Hepatocyte (in vitro differentiated cells): ENCODE results near the gene GJA10.

Experiments
- EZH2 ChIP-seq: fragments of 200-600 bp; sonication (generic); IDR thresholded peaks from 2 replicates; pipeline ENCODE4 v1.6.1; 2016; ENCODE audit warnings: antibody characterized with exemption, mild to moderate bottlenecking, borderline replicate concordance
- EZH2phosphoT487 ChIP-seq: fragments of 200-600 bp; sonication (generic); IDR thresholded peaks from one replicate; pipeline ENCODE4 v1.6.1; 2018; ENCODE audit warnings: antibody characterized with exemption, mild to moderate bottlenecking, low read depth, moderate library complexity; ENCODE audit not compliant: unreplicated experiment, severe bottlenecking
- TF ChIP-seq, protein P1 (sequence below): fragments of 200-600 bp; sonication (generic); IDR thresholded peaks from 2 replicates; pipeline ENCODE4 v1.5.1; 2016; ENCODE audit warnings: antibody characterized with exemption, mild to moderate bottlenecking; ENCODE audit not compliant: poor library complexity

DNA sequence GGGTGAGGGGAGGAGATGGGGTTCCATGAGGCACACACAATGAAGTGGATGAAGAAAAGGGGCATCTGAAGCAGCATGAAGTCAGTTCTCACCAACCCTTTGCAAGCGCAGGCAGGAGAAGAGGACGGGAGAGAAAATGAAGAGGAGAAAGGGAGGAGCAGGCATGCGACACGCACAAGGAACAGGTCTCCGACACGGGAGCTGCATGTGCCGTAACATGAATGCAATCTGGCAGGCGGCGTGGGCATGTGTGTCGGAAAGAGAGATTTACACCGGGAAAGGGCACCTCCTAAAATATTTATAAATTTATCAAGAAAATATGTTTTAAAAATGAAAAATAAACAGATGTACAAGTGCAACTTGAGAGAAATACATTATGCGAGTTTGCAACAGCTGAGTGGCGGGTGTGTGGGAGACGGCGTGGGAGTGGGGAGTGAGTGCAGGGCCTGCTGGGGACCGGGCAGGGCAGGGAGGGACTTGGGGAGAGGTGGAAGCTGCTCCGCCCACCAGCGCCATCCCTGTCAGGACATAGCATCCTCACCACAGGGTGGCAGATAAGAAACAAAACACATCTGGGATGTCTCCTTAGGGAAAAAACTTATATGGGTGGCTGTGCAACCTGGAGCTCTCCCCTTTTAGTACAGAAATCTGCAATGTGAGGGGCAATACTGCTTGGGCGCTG is 40.6 kb downstream of the GJA10 start:
- TF ChIP-seq, protein P1, sequence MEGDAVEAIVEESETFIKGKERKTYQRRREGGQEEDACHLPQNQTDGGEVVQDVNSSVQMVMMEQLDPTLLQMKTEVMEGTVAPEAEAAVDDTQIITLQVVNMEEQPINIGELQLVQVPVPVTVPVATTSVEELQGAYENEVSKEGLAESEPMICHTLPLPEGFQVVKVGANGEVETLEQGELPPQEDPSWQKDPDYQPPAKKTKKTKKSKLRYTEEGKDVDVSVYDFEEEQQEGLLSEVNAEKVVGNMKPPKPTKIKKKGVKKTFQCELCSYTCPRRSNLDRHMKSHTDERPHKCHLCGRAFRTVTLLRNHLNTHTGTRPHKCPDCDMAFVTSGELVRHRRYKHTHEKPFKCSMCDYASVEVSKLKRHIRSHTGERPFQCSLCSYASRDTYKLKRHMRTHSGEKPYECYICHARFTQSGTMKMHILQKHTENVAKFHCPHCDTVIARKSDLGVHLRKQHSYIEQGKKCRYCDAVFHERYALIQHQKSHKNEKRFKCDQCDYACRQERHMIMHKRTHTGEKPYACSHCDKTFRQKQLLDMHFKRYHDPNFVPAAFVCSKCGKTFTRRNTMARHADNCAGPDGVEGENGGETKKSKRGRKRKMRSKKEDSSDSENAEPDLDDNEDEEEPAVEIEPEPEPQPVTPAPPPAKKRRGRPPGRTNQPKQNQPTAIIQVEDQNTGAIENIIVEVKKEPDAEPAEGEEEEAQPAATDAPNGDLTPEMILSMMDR, result no peak
- TF ChIP-seq EZH2 (no peak), EZH2phosphoT487 (no peak)
